T-cell (primary cell): ENCODE results near the gene PRR18. TPM values are rescaled to one million over a fixed set of nuclear protein-coding genes. Genes with fewer than 3 reads are reported as not detected.

ENCODE experiments used
- ATAC-seq, 4 experiments: fragments of 200-7000 bp in 3 of 4; fragments of 150-1000 bp in 1 of 4; cut with Tn5 transposase; replicated peaks in 1 of 4; 1 replicate in 3 of 4; 2 replicates in 1 of 4; pipeline ENCODE4 v1.10.0; 2021; ENCODE audit warnings: moderate library complexity in 3 of 4, mild to moderate bottlenecking in 2 of 4, moderate number of reproducible peaks in 1 of 4
- CTCF ChIA-PET, 2 donors: fragments of 300-600 bp; sonication (Branson Sonifier 250); formaldehyde crosslinking; loops; one replicate each; lab custom pipeline; 2022; ENCODE audit warnings: antibody characterized with exemption in 2 of 2; lab: Charles Lee
- POLR2A ChIA-PET, 2 donors: fragments of 300-600 bp; sonication (Branson Sonifier 250); formaldehyde crosslinking; loops; one replicate each; lab custom pipeline; 2022; ENCODE audit warnings: antibody characterized with exemption in 2 of 2; lab: Charles Lee
- DNase-seq, 35 experiments: peaks; one replicate each; pipeline versions ENCODE4 v3.0.0 to v3.0.0-alpha.2; 2013 to 2023
- H3K27ac ChIP-seq: one replicate; pipeline ENCODE4 v1.5.1; 2013; ENCODE audit warnings: low read length
- H3K27me3 ChIP-seq, 2 experiments: replicated peaks in 1 of 2; 1 replicate in 1 of 2; 2 replicates in 1 of 2; pipeline versions ENCODE4 v1.6.1 to v1.7.0; 2013; ENCODE audit warnings: low read length in 1 of 2, mixed read lengths in 1 of 2; ENCODE audit not compliant: control insufficient read depth in 2 of 2, insufficient read depth in 2 of 2; ENCODE audit errors: extremely low read depth in 1 of 2
- H3K36me3 ChIP-seq, 2 donors: 1 replicate in 1 of 2; 2 replicates in 1 of 2; pipeline versions ENCODE4 v1.6.1 to v1.7.0; 2013; ENCODE audit warnings: low read length in 1 of 2; ENCODE audit not compliant: control insufficient read depth in 2 of 2, insufficient read depth in 1 of 2; ENCODE audit errors: extremely low read depth in 1 of 2
- H3K4me1 ChIP-seq, 2 experiments: 1 replicate in 1 of 2; 2 replicates in 1 of 2; pipeline versions ENCODE4 v1.6.1 to v1.7.0; 2013; ENCODE audit warnings: low read length in 2 of 2, mixed read lengths in 1 of 2; ENCODE audit not compliant: insufficient read depth in 2 of 2, control insufficient read depth in 1 of 2; ENCODE audit errors: extremely low read depth in 1 of 2
- H3K4me3 ChIP-seq, 2 donors: 1 replicate in 1 of 2; 2 replicates in 1 of 2; pipeline versions ENCODE4 v1.5.1 to v1.7.0; 2013; ENCODE audit warnings: mild to moderate bottlenecking in 2 of 2, low read length in 1 of 2, moderate library complexity in 1 of 2; ENCODE audit not compliant: control insufficient read depth in 1 of 2; ENCODE audit errors: extremely low read depth in 1 of 2
- H3K9me3 ChIP-seq: 2 replicates; pipeline ENCODE4 v1.7.0; 2013
- H3K27ac Mint-ChIP-seq, 2 donors: one replicate each; pipeline ENCODE4 v1.8.0; 2020 to 2021; ENCODE audit warnings: mild to moderate bottlenecking in 2 of 2, mixed read lengths in 2 of 2
- H3K27me3 Mint-ChIP-seq, 2 donors: one replicate each; pipeline ENCODE4 v1.8.0; 2021 to 2022; ENCODE audit warnings: mixed read lengths in 2 of 2
- H3K36me3 Mint-ChIP-seq: one replicate; pipeline ENCODE4 v1.8.0; 2021; ENCODE audit warnings: mixed read lengths
- H3K4me1 Mint-ChIP-seq, 3 donors: one replicate each; pipeline ENCODE4 v1.8.0; 2020 to 2022; ENCODE audit warnings: mixed read lengths in 3 of 3, mild to moderate bottlenecking in 1 of 3
- H3K4me3 Mint-ChIP-seq, 3 donors: one replicate each; pipeline ENCODE4 v1.8.0; 2020 to 2022; ENCODE audit warnings: mild to moderate bottlenecking in 3 of 3, mixed read lengths in 3 of 3, moderate library complexity in 3 of 3
- H3K9me3 Mint-ChIP-seq, 3 donors: one replicate each; pipeline ENCODE4 v1.8.0; 2020 to 2022; ENCODE audit warnings: mixed read lengths in 3 of 3
- WGBS: methylation state at CpG from one replicate; pipeline ENCODE4 v1.1.5; 2013; ENCODE audit warnings: missing lambda C conversion rate; ENCODE audit not compliant: insufficient coverage; 5-methylcytosine and 5-hydroxymethylcytosine counted together
- total RNA-seq, 35 experiments: library from RNA in 6 of 35; stranded (reverse) in 6 of 35; fragments of 120-200 nt in 1 of 35; gene quantifications; one replicate each; pipeline versions ENCODE4 v1.2.1 to v1.2.4 and lab custom pipeline; 2013 to 2026

PRR18 gene
- total RNA-seq, 5 donors from 2014 or later (not counting 1 experiment from before 2014, with no cell fraction given) = not detected

- Mint-ChIP-seq H3K4me3 (no peak overlapping the region), H3K9me3 (no peaks in the 10 kb centered on the region), H3K36me3 (no peaks in the 10 kb centered on the region), H3K27ac (no peak overlapping the region), H3K4me1 (peaks cover 0 to 11% (median 2%) of the 10 kb centered on the region in 3 donors), H3K27me3 (peaks cover 52 to 61% of the 10 kb centered on the region in 2 donors)
- no peak overlapping the region for H3K27ac ChIP-seq
- WGBS = 100% methylated on average over 2 of the region's 3 CpGs
- H3K4me1 ChIP-seq = peaks cover 5 to 17% of the 10 kb centered on the region in 2 experiments
- no peaks in the 10 kb centered on the region for H3K36me3 ChIP-seq
- DNase-seq (no peak), ATAC-seq (no peak)
- peaks cover 0 to 40% of the 10 kb centered on the region in 2 experiments for H3K27me3 ChIP-seq
- POLR2A ChIA-PET = no interaction called here
- no peak overlapping the region for H3K4me3 ChIP-seq
- no peaks in the 10 kb centered on the region for H3K9me3 ChIP-seq
- CTCF ChIA-PET = interaction anchor here in 1 of 2 donors (0.6 kb wide), 1 partner anchor 539 kb away, joined by 3 read pairs; no protein-coding TSS in a partner anchor
Observed at GRCh38 chr6:166304106-166304505, 4.1 kb downstream of the PRR18 start.

- H3K27ac Mint-ChIP-seq = no peak overlapping the region
- peaks cover 0 to 42% of the 10 kb centered on the region in 2 experiments for H3K27me3 ChIP-seq
- no peaks in the 10 kb centered on the region for H3K36me3 ChIP-seq
- no peak for DNase-seq
- no peak overlapping the region for H3K27ac ChIP-seq
- no peak overlapping the region for H3K4me3 ChIP-seq
- H3K4me1 Mint-ChIP-seq = peaks cover 0 to 6% (median 0%) of the 10 kb centered on the region in 3 donors
- H3K36me3 Mint-ChIP-seq = no peaks in the 10 kb centered on the region
- 91% methylated on average over 9 of the region's 17 CpGs for WGBS
- H3K4me1 ChIP-seq = peaks cover 0 to 3% of the 10 kb centered on the region in 2 experiments
- no peaks in the 10 kb centered on the region for H3K9me3 Mint-ChIP-seq
- H3K4me3 Mint-ChIP-seq = no peak overlapping the region
- POLR2A ChIA-PET = no interaction called here
- CTCF ChIA-PET = no interaction called here
- no peak for ATAC-seq
- H3K27me3 Mint-ChIP-seq = peaks cover 57 to 64% of the 10 kb centered on the region in 2 donors
- H3K9me3 ChIP-seq = no peaks in the 10 kb centered on the region
Observed at GRCh38 chr6:166301611-166302529, 6.3 kb downstream of the PRR18 start.

- H3K27ac Mint-ChIP-seq = no peak overlapping the region
- ATAC-seq (no peak), DNase-seq (no peak)
- CTCF ChIA-PET = interaction anchor here in 1 of 2 donors (0.6 to 0.7 kb wide), 2 partner anchors 80 to 439 kb away, joined by 4 to 8 read pairs; no protein-coding TSS in a partner anchor
- POLR2A ChIA-PET = no interaction called here
- Histone ChIP-seq H3K27ac (no peak overlapping the region), H3K36me3 (no peaks in the 10 kb centered on the region), H3K4me1 (no peaks in the 10 kb centered on the region), H3K9me3 (no peaks in the 10 kb centered on the region), H3K27me3 (peaks cover 0 to 35% of the 10 kb centered on the region in 2 experiments), H3K4me3 (no peak overlapping the region)
- peaks cover 51 to 54% of the 10 kb centered on the region in 2 donors for H3K27me3 Mint-ChIP-seq
- H3K4me3 Mint-ChIP-seq = no peak overlapping the region
- no peaks in the 10 kb centered on the region for H3K36me3 Mint-ChIP-seq
- 79% methylated on average over 9 of the region's 9 CpGs for WGBS
- no peaks in the 10 kb centered on the region for H3K9me3 Mint-ChIP-seq
- H3K4me1 Mint-ChIP-seq = no peaks in the 10 kb centered on the region
Observed at GRCh38 chr6:166300357-166300987, 7.7 kb downstream of the PRR18 start.

GRCh38 chr6:166297606-166298005 is 10.6 kb downstream of the PRR18 start:
- Histone ChIP-seq H3K9me3 (no peaks in the 10 kb centered on the region), H3K4me1 (no peaks in the 10 kb centered on the region), H3K36me3 (no peaks in the 10 kb centered on the region), H3K4me3 (no peak overlapping the region), H3K27me3 (peaks cover 0 to 37% of the 10 kb centered on the region in 2 experiments), H3K27ac (no peak overlapping the region)
- no peak overlapping the region for H3K27ac Mint-ChIP-seq
- no peak for ATAC-seq
- no peak for DNase-seq
- 92% methylated on average over 23 of the region's 23 CpGs for WGBS
- POLR2A ChIA-PET = no interaction called here
- no peak overlapping the region for H3K4me3 Mint-ChIP-seq
- no peaks in the 10 kb centered on the region for H3K9me3 Mint-ChIP-seq
- H3K4me1 Mint-ChIP-seq = peaks cover 0 to 3% (median 0%) of the 10 kb centered on the region in 3 donors
- CTCF ChIA-PET = no interaction called here
- no peaks in the 10 kb centered on the region for H3K36me3 Mint-ChIP-seq
- peaks cover 26 to 36% of the 10 kb centered on the region in 2 donors for H3K27me3 Mint-ChIP-seq

GRCh38 chr6:166296035-166296883 is 11.9 kb downstream of the PRR18 start:
- ATAC-seq (no peak), DNase-seq (no peak)
- peaks cover 0 to 3% (median 0%) of the 10 kb centered on the region in 3 donors for H3K4me1 Mint-ChIP-seq
- Histone ChIP-seq H3K36me3 (no peaks in the 10 kb centered on the region), H3K9me3 (no peaks in the 10 kb centered on the region), H3K4me3 (no peak overlapping the region), H3K27ac (no peak overlapping the region), H3K4me1 (no peaks in the 10 kb centered on the region), H3K27me3 (peaks cover 0 to 32% of the 10 kb centered on the region in 2 experiments)
- no peaks in the 10 kb centered on the region for H3K9me3 Mint-ChIP-seq
- H3K36me3 Mint-ChIP-seq = no peaks in the 10 kb centered on the region
- 84% methylated on average over 4 of the region's 10 CpGs for WGBS
- H3K4me3 Mint-ChIP-seq = no peak overlapping the region
- H3K27me3 Mint-ChIP-seq = peaks cover 25 to 29% of the 10 kb centered on the region in 2 donors
- CTCF ChIA-PET = no interaction called here
- no peak overlapping the region for H3K27ac Mint-ChIP-seq
- POLR2A ChIA-PET = no interaction called here
